PC-9 (cell line): ENCODE results near the gene HMX3. TPM values are rescaled to one million over a fixed set of nuclear protein-coding genes. Genes with fewer than 3 reads are reported as not detected.

Source experiments
- BruUV-seq: library from RNA; stranded (reverse); fragments of 400-500 nt; replicated peaks from 2 replicates; lab custom pipeline; 2021; lab: Mats Ljungman, UMichigan
- CTCF ChIA-PET: fragments of 300-600 bp; sonication (Branson Sonifier 250); formaldehyde crosslinking; loops from one replicate; lab custom pipeline; 2022; ENCODE audit warnings: antibody characterized with exemption; lab: Charles Lee
- POLR2A ChIA-PET: fragments of 300-600 bp; sonication (Branson Sonifier 250); formaldehyde crosslinking; loops from one replicate; lab custom pipeline; 2022; ENCODE audit warnings: antibody characterized with exemption; ENCODE audit not compliant: unreplicated experiment; lab: Charles Lee
- DNase-seq, 2 experiments: peaks; one replicate each; pipeline versions ENCODE4 v3.0.0 to v3.0.0-alpha.2; 2015 to 2022; ENCODE audit warnings: mixed read lengths in 1 of 2
- H2AFZ ChIP-seq: fragments of 200-600 bp; sonication (generic); 2 replicates; pipeline ENCODE4 v1.8.1; 2017; ENCODE audit warnings: antibody characterized with exemption
- H3F3A ChIP-seq: fragments of 200-600 bp; sonication (generic); 2 replicates; pipeline ENCODE4 v1.8.1; 2017; ENCODE audit warnings: antibody characterized with exemption, mild to moderate bottlenecking, low read depth; ENCODE audit not compliant: insufficient read depth
- H3K27ac ChIP-seq: fragments of 200-600 bp; sonication (generic); 2 replicates; pipeline ENCODE4 v1.6.1; 2016; ENCODE audit warnings: mixed run types
- H3K27me3 ChIP-seq: fragments of 200-600 bp; sonication (generic); 2 replicates; pipeline ENCODE4 v1.6.1; 2016; ENCODE audit warnings: low read depth, mixed run types; ENCODE audit not compliant: insufficient read depth
- H3K36me3 ChIP-seq: fragments of 200-600 bp; sonication (generic); 2 replicates; pipeline ENCODE4 v1.6.1; 2016; ENCODE audit warnings: low read depth, mixed run types
- H3K4me1 ChIP-seq: fragments of 200-600 bp; sonication (generic); replicated peaks from 2 replicates; pipeline ENCODE4 v1.6.1; 2016; ENCODE audit warnings: mixed run types; ENCODE audit not compliant: insufficient read depth
- H3K4me2 ChIP-seq: fragments of 200-600 bp; sonication (generic); 2 replicates; pipeline ENCODE4 v1.6.1; 2017; ENCODE audit warnings: mixed run types
- H3K4me3 ChIP-seq: fragments of 200-600 bp; sonication (generic); 2 replicates; pipeline ENCODE4 v1.6.1; 2016; ENCODE audit warnings: mixed run types
- H3K79me2 ChIP-seq: fragments of 200-600 bp; sonication (generic); 2 replicates; pipeline ENCODE4 v1.6.1; 2017; ENCODE audit warnings: low read depth, mixed run types
- H3K9me2 ChIP-seq: fragments of 200-600 bp; sonication (generic); 2 replicates; pipeline ENCODE4 v1.8.1; 2017; ENCODE audit warnings: mild to moderate bottlenecking; ENCODE audit not compliant: insufficient read depth
- H3K9me3 ChIP-seq: fragments of 200-600 bp; sonication (generic); 2 replicates; pipeline ENCODE4 v1.8.1; 2016; ENCODE audit warnings: low read depth; ENCODE audit not compliant: insufficient read depth
- H4K20me1 ChIP-seq: fragments of 200-600 bp; sonication (generic); 2 replicates; pipeline ENCODE4 v1.8.1; 2017; ENCODE audit not compliant: insufficient read depth
- EZH2 ChIP-seq: fragments of 200-600 bp; sonication (generic); IDR thresholded peaks from 2 replicates; pipeline ENCODE4 v1.8.0; 2017; ENCODE audit warnings: antibody characterized with exemption, low read depth
- intact Hi-C: fragments of 100-400 bp; cut with micrococcal nuclease; formaldehyde crosslinking; loops from one replicate; pipeline ENCODE4 v1.10.0; 2022; ENCODE audit not compliant: unreplicated experiment
- total RNA-seq: library from RNA; stranded (reverse); gene quantifications from 2 replicates; pipeline ENCODE4 v1.2.3, GENCODE V29; 2021
- TF ChIP-seq, protein P1 (sequence below): fragments of 200-600 bp; sonication (generic); conservative IDR thresholded peaks from 2 replicates; pipeline ENCODE4 v1.6.1; 2017; ENCODE audit warnings: mixed run types, antibody characterized with exemption, mild to moderate bottlenecking, moderate library complexity

Gene HMX3
- total RNA-seq, 1 experiment from 2014 or later: not detected

DNA sequence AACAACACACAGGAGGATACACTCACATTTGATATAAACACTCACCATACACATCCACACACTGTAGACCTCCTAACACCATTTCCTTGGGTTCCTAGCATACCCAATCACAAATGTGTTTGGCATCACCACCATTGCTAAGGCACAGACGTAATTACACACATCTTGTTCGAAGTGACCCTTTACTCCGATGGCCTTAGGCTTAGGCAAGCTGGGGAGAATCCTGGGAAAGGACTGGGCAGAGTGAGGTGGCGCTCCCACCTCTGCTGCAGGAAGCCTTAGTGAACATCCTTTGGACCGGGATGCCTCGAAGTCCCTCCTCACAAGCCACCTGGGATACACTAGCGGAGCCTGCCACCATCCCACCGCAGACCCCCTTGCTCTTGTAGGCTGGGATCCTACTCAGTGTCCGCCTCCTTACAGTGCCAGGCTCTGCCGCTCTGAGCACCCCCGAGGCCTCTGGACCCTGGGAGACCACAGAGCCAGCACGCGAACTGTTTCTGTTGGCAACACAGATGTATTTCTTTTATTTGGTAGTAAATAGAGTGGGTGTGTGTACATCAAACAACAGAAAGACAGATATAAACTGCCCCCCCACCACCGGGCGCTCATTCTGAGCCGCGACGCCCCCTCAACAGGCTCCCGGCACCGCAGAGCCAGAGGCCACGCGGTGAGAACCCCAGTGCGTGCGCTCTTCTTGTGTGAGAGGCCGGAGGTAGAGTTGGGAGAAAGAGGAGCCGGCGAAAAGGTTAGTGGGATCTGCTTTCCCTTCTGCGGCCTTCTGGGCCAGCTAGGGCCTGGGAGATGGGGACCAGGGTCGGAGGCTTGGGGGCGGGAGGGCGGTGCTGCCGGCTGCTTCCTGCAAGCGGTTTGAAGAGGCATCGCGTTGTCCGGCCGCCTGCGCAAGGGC is 6.3 kb downstream of the HMX3 start:
- H3F3A ChIP-seq: no peaks in the 10 kb centered on the region
- H3K9me2 ChIP-seq: no peaks in the 10 kb centered on the region
- no peak overlapping the region for H3K4me3 ChIP-seq
- ChIA-PET CTCF (no interaction called here), POLR2A (no interaction called here)
- no peaks in the 10 kb centered on the region for H3K4me1 ChIP-seq
- intact Hi-C loops: no loop called here
- DNase-seq: no peak
- H3K4me2 ChIP-seq: no peak overlapping the region
- no peaks in the 10 kb centered on the region for H3K79me2 ChIP-seq
- no peaks in the 10 kb centered on the region for H3K36me3 ChIP-seq
- H3K27ac ChIP-seq: no peak overlapping the region
- H3K9me3 ChIP-seq: no peaks in the 10 kb centered on the region
- 0 out of 2 replicates have a peak, but pooled peaks cover 7% of the 10 kb centered on the region for H3K27me3 ChIP-seq
- H2AFZ ChIP-seq: no peak overlapping the region
- H4K20me1 ChIP-seq: no peaks in the 10 kb centered on the region
- TF ChIP-seq EZH2: no peak
- TF ChIP-seq, protein P1, sequence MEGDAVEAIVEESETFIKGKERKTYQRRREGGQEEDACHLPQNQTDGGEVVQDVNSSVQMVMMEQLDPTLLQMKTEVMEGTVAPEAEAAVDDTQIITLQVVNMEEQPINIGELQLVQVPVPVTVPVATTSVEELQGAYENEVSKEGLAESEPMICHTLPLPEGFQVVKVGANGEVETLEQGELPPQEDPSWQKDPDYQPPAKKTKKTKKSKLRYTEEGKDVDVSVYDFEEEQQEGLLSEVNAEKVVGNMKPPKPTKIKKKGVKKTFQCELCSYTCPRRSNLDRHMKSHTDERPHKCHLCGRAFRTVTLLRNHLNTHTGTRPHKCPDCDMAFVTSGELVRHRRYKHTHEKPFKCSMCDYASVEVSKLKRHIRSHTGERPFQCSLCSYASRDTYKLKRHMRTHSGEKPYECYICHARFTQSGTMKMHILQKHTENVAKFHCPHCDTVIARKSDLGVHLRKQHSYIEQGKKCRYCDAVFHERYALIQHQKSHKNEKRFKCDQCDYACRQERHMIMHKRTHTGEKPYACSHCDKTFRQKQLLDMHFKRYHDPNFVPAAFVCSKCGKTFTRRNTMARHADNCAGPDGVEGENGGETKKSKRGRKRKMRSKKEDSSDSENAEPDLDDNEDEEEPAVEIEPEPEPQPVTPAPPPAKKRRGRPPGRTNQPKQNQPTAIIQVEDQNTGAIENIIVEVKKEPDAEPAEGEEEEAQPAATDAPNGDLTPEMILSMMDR: no peak
- no TSS peak for BruUV-seq

DNA sequence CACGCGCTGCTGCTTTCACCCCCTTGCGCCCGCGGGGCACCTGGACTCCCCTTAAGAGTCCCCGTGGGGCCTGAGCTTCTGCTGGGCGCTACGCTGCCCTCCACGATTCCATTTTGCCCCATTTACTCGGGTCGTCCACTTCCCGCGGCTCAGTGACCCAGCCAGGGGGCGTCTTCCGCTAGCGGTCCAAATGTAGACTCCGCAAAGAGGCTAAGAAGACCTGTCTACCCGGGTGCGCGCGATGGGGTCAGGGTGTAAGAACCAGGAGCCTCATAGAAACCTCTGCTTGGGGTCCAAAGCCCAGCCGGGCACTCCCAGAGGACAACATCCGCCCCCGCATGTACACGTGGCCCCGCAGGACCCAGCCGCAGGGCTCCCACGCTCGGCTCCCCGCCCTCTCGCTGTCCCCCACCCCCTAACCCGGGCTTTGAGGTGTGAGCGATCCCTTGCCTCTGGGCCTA is 7.0 kb downstream of the HMX3 start:
- Histone ChIP-seq H3K4me2 (no peak overlapping the region), H3K4me3 (no peak overlapping the region)
- no TSS peak for BruUV-seq

GRCh38 chr10:123143162-123143824 is 7.5 kb downstream of the HMX3 start:
- no peak for DNase-seq
- no peaks in the 10 kb centered on the region for H3K4me1 ChIP-seq
- BruUV-seq: no TSS peak
- H3K79me2 ChIP-seq: no peaks in the 10 kb centered on the region
- POLR2A ChIA-PET: no interaction called here
- H3K4me3 ChIP-seq: no peak overlapping the region
- TF ChIP-seq EZH2: no peak
- TF ChIP-seq, protein P1: no peak
- no peaks in the 10 kb centered on the region for H3K9me2 ChIP-seq
- CTCF ChIA-PET: no interaction called here
- 0 out of 2 replicates have a peak, but pooled peaks cover 7% of the 10 kb centered on the region for H3K27me3 ChIP-seq
- no peaks in the 10 kb centered on the region for H3F3A ChIP-seq
- H3K27ac ChIP-seq: no peak overlapping the region
- no peaks in the 10 kb centered on the region for H4K20me1 ChIP-seq
- no peak overlapping the region for H2AFZ ChIP-seq
- H3K36me3 ChIP-seq: no peaks in the 10 kb centered on the region
- intact Hi-C loops: no loop called here
- H3K9me3 ChIP-seq: no peaks in the 10 kb centered on the region
- H3K4me2 ChIP-seq: no peak overlapping the region

More for the DNA sequence above, 7.0 kb downstream of the HMX3 start:
- no peaks in the 10 kb centered on the region for H4K20me1 ChIP-seq
- no peak for TF ChIP-seq EZH2
- H3K27ac ChIP-seq: no peak overlapping the region
- no peaks in the 10 kb centered on the region for H3K9me3 ChIP-seq
- 0 out of 2 replicates have a peak, but pooled peaks cover 7% of the 10 kb centered on the region for H3K27me3 ChIP-seq
- CTCF ChIA-PET: no interaction called here
- no peaks in the 10 kb centered on the region for H3K79me2 ChIP-seq
- intact Hi-C loops: no loop called here
- no peak for DNase-seq
- no peaks in the 10 kb centered on the region for H3F3A ChIP-seq
- no peaks in the 10 kb centered on the region for H3K4me1 ChIP-seq
- no peak overlapping the region for H2AFZ ChIP-seq
- no peaks in the 10 kb centered on the region for H3K36me3 ChIP-seq
- no peaks in the 10 kb centered on the region for H3K9me2 ChIP-seq
- POLR2A ChIA-PET: no interaction called here
